Measurements from ENCODE around the gene GRAMD1C. TPM values are rescaled to one million over a fixed set of nuclear protein-coding genes. Genes with fewer than 3 reads are reported as not detected.
A peak's percentile ranks its signal among the peaks of the same experiment; 100 is the strongest.

Gene GRAMD1C
- 4.1 and 6.1 TPM in 2 replicates for total RNA-seq (2014; rRNA removed; shearing (Covaris generic))
- 6.4 and 6.8 TPM in 2 replicates for total RNA-seq (2022)
- Bru-seq, nascent RNA = percentile 35 among the genes with signal in this experiment
- percentile 38 among the genes with signal in this experiment for BruChase-seq, experiment 1, labeled RNA remaining after a 6-hour chase
- BruChase-seq, experiment 2, labeled RNA remaining after a 2-hour chase = percentile 35 among the genes with signal in this experiment
- long read RNA-seq, full-length matches to known transcripts = 6 of 10 reads
- long read RNA-seq, partial matches to known transcripts = 4 of 10 reads
- long read RNA-seq, other reads (novel, unspliced or antisense) = 0 of 10 reads

DNA sequence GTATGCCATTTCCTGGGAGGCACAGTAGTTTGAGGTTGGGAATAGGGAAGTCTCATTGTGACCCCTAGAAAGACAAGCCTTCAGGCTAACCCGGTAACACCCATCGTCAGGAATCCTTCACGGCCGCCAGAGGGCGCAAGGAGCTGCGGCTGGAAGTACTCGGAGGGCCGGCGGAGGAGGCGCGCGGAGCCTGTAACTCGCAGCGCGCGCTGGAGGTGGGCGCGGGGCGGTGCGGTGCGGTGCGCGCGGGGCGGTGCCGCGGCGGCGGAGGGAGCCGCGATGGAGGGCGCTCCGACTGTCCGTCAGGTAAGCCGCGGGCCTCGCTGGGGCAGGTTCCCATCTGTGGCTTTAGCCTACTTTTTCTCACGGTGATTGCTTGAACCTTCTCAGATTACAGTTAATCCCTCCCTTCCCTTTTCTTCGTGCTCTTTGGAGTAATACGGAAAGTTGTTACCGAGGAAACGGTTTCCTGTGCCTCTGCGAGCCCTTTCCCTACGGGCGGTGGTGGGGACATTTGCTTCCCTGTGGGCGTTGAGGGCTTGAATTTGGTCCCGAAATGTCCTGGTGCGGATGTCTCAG, at the start of gene GRAMD1C:
Gene GRAMD1C, plus strand, starts transcription at position 158 of the 579 bp plus-strand sequence. Its CDS starts 122 bp downstream, at position 280.
- peak within 1 kb of the TSS; percentile 87 for H2AFZ ChIP-seq (ENCODE audit: low read length)
- peak within 1 kb of the TSS; percentile 70 for H3K4me3 ChIP-seq (ENCODE audit: low read depth, low read length, poor library complexity, severe bottlenecking)
- H4K20me1 ChIP-seq (ENCODE audit: insufficient read depth, low read length) = no peaks in the 10 kb centered on the region
- DNase-seq (ENCODE audit: low spot score) = peak; percentile 91
- H3K27ac ChIP-seq (ENCODE audit: low read depth, low read length, poor library complexity, severe bottlenecking) = no peak within 1 kb of the TSS
- intact Hi-C loops (cut with micrococcal nuclease; ENCODE audit: unreplicated experiment) = loop anchor here (2.0 to 10.0 kb wide), 4 partner anchors 74 to 616 kb away; no protein-coding TSS in a partner anchor
- BruUV-seq (replicated peaks) = no TSS peak
- H3K79me2 ChIP-seq (ENCODE audit: insufficient read depth, low read depth, low read length) = no peaks in the 10 kb centered on the region
- H3K4me2 ChIP-seq (ENCODE audit: low read length) = peak within 1 kb of the TSS; percentile 68
- ChIA-PET POLR2A (no interaction called here), CTCF (ENCODE audit: unreplicated experiment) (interaction anchor here (0.5 to 1.5 kb wide), 2 partner anchors 93 to 417 kb away, joined by 4 to 5 read pairs; partner anchors contain the start of gene NAA50)
- no peaks in the 10 kb centered on the region for H3K36me3 ChIP-seq (ENCODE audit: insufficient read depth, low read length)
- no peaks in the 10 kb centered on the region for H3K9me2 ChIP-seq (ENCODE audit: insufficient read depth, low read length)
- no peak for TF ChIP-seq EZH2phosphoT487 (IDR thresholded peaks at IDR 0.05; ENCODE audit: borderline replicate concordance, low read depth, low read length)
- TF ChIP-seq, protein P1, sequence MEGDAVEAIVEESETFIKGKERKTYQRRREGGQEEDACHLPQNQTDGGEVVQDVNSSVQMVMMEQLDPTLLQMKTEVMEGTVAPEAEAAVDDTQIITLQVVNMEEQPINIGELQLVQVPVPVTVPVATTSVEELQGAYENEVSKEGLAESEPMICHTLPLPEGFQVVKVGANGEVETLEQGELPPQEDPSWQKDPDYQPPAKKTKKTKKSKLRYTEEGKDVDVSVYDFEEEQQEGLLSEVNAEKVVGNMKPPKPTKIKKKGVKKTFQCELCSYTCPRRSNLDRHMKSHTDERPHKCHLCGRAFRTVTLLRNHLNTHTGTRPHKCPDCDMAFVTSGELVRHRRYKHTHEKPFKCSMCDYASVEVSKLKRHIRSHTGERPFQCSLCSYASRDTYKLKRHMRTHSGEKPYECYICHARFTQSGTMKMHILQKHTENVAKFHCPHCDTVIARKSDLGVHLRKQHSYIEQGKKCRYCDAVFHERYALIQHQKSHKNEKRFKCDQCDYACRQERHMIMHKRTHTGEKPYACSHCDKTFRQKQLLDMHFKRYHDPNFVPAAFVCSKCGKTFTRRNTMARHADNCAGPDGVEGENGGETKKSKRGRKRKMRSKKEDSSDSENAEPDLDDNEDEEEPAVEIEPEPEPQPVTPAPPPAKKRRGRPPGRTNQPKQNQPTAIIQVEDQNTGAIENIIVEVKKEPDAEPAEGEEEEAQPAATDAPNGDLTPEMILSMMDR (conservative IDR thresholded peaks at IDR 0.05; ENCODE audit: low read length) = peak; percentile 89
- no peaks in the 10 kb centered on the region for H3K4me1 ChIP-seq (ENCODE audit: insufficient read depth, low read length, poor library complexity, severe bottlenecking)
- H3K9me3 ChIP-seq (ENCODE audit: low read length) = no peaks in the 10 kb centered on the region

DNA sequence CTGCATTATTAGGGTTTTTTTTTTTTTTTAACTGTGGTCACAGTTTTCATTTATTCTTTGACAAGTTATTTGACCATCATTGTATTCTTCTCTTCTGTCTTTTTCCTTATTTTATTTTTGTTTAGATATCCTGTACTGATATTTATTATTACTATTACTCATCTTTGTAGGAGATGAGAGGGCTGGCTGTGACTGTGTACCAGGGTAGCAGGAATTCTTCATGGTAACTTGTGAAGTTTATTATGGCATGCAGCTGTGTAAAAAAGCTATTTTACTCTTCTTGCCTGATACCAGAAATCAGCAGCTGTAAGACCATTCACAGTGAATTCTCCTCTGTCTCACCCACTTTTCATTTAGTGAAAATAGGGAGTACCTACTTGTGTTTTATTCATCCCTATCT, 47.2 kb upstream of the GRAMD1C start:
- TF ChIP-seq, protein P1 (conservative IDR thresholded peaks at IDR 0.05; ENCODE audit: low read length) = no peak
- TF ChIP-seq EZH2phosphoT487 (IDR thresholded peaks at IDR 0.05; ENCODE audit: borderline replicate concordance, low read depth, low read length) = no peak
- no peaks in the 10 kb centered on the region for H3K9me2 ChIP-seq (ENCODE audit: insufficient read depth, low read length)
- peaks cover 66% of the 10 kb centered on the region for H3K36me3 ChIP-seq (ENCODE audit: insufficient read depth, low read length)
- H3K79me2 ChIP-seq (ENCODE audit: insufficient read depth, low read depth, low read length) = no peaks in the 10 kb centered on the region
- H4K20me1 ChIP-seq (ENCODE audit: insufficient read depth, low read length) = no peaks in the 10 kb centered on the region
- ChIA-PET CTCF (ENCODE audit: unreplicated experiment) (no interaction called here), POLR2A (interaction anchor here (0.7 to 1.2 kb wide), 3 partner anchors 51 to 827 kb away, joined by 3 to 6 read pairs (median 5); no protein-coding TSS in a partner anchor)
- H2AFZ ChIP-seq (ENCODE audit: low read length) = no peak overlapping the region
- no peak overlapping the region for H3K4me2 ChIP-seq (ENCODE audit: low read length)
- H3K4me3 ChIP-seq (ENCODE audit: low read depth, low read length, poor library complexity, severe bottlenecking) = no peak overlapping the region
- DNase-seq (ENCODE audit: low spot score) = no peak
- intact Hi-C loops (cut with micrococcal nuclease; ENCODE audit: unreplicated experiment) = no loop called here
- BruUV-seq (replicated peaks) = no TSS peak
- no peaks in the 10 kb centered on the region for H3K4me1 ChIP-seq (ENCODE audit: insufficient read depth, low read length, poor library complexity, severe bottlenecking)
- H3K9me3 ChIP-seq (ENCODE audit: low read length) = no peaks in the 10 kb centered on the region
- no peak overlapping the region for H3K27ac ChIP-seq (ENCODE audit: low read depth, low read length, poor library complexity, severe bottlenecking)

All from OCI-LY7 (cell line).